GM12872 (cell line): Measurements from ENCODE around the gene BRD7.

Source experiments
- TF ChIP-seq, protein P1 (sequence below): IDR thresholded peaks from 3 replicates; pipeline ENCODE4 v1.5.1; 2011; ENCODE audit warnings: low read depth, mild to moderate bottlenecking, low read length, moderate library complexity; ENCODE audit not compliant: insufficient read depth

The BRD7 gene

DNA sequence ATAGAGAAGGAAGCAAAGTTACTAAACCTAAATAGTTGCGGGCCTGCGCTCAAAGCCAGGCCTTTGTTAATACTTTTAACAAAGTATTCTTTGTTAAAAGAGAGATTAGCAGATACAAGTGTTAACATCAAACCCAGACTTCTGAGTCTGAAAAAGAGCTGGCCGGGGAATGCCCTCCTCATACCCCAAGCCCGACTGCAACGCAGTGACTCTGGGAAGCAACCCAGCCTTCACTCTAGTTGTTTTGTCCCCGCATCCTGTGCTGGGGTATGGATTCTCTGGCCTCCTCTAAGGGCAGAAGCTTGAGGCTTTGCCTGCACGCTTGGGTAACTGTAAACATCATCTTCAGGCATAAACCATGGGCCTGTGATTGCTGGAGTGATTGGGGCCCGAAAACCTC is 54.1 kb downstream of the BRD7 start:
- TF ChIP-seq, protein P1, sequence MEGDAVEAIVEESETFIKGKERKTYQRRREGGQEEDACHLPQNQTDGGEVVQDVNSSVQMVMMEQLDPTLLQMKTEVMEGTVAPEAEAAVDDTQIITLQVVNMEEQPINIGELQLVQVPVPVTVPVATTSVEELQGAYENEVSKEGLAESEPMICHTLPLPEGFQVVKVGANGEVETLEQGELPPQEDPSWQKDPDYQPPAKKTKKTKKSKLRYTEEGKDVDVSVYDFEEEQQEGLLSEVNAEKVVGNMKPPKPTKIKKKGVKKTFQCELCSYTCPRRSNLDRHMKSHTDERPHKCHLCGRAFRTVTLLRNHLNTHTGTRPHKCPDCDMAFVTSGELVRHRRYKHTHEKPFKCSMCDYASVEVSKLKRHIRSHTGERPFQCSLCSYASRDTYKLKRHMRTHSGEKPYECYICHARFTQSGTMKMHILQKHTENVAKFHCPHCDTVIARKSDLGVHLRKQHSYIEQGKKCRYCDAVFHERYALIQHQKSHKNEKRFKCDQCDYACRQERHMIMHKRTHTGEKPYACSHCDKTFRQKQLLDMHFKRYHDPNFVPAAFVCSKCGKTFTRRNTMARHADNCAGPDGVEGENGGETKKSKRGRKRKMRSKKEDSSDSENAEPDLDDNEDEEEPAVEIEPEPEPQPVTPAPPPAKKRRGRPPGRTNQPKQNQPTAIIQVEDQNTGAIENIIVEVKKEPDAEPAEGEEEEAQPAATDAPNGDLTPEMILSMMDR: no peak

DNA sequence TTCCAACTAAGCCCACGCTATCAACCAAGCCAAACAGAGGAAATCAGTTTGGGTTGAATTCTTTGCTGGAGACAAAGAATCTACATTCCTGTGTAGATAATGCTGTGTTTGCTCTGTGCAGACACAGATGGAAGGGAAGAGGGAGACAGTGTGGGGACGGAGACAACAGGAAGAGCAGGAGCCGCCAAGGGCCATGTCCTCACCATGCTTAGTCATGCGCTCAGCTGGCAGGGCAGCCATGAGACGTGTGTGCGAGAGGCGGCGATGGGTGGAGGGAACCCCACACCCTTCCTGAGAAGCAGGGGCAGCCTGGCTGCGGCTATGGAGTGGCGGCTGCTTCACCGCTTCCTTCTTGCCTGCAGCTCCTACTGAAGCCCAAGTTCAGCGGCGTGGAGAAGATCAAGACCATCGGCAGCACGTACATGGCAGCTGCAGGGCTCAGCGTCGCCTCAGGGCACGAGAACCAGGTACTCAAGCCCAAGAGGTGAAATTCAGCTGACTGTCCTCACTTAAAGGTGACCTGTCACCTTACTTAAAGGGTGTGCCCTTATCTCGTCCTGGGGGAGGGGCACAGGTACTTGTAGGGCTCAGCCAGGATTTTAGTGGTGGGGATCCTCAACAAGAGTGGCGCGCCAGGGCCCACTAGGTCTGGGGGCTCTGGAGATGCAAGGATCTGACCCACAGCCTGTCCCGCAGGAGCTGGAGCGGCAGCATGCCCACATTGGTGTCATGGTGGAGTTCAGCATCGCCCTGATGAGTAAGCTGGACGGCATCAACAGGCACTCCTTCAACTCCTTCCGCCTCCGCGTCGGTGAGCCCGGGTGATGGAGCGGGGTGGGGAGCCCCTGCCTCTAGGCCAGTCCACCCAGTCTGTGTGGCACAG is 55.0 kb downstream of the BRD7 start:
- TF ChIP-seq, protein P1: no peak

GRCh38 chr16:50311891-50312501 is 56.8 kb downstream of the BRD7 start:
- TF ChIP-seq, protein P1: no peak

GRCh38 chr16:50311134-50311528 is 57.7 kb downstream of the BRD7 start:
- TF ChIP-seq, protein P1: no peak

DNA sequence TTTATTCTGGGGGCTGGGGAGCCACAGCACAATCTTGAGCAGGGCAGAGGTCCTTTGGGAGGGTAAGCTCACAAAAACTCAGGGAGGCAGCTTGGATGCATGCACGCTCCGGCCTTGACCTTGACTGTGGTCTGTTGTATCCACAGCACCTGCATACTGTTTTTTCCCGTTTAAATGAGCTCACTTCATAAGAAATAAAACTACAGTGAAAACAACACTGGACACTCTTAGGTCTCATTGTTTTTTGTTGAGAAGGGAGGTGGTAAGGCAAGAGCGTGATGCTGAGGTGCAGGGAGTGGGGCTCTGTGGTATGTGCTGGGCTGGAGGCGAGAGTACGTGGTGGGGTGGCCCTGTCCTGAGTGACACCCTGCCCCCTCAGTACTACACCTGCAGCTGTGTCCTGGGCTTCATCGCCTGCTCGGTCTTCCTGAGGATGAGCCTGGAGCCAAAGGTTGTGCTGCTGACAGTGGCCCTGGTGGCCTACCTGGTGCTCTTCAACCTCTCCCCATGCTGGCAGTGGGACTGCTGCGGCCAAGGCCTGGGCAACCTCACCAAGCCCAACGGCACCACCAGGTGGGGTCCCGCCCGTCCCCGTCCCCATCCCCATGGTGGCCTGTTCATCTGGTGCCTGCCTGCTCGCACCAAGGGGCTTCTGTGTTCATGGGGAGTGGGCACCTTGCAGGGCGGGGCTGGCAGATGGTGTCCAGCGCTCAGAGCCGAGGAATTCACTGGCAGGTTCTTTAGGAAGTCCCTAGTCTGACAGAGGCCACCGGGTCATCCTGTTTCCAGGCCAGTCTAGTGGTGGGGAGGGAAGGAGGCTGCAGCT is 58.3 kb downstream of the BRD7 start:
- TF ChIP-seq, protein P1: no peak

DNA sequence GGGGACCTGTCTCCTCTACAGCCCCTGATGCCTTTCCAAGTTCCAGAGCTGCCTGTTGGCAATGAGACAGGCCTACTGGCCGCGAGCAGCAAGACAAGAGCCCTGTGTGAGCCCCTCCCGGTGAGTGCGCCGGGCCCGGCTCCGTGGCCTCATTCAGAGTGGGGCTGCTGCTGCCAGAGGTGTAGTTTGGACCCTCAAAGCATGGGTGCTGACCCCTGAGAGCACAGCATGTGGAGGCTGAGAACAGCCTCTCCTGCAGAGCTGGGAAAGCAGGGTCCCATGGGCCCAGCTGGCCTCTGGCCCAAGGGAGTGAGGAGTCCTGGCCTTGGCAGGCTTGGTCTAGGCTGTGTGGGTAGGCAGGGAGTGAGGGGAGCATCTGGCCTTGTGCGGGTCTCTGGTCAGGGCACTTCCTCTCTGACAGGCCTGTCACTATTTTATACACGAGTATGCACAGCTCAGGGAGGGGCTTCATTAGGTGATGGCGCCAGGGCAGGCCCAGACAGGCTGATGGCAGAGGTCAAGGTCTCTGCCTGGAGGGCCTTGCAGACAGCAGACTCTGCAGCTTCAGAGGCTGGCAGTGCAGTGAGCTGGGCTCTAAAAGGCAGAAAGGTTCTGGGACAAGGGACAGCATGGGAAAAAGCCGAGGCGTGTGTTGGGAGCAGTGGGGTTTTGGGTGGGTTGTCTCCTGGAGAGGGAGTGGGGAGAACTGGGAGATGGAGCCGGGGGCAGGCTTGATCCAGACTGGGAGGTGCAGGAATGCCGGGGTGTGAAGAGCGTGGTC is 59.1 kb downstream of the BRD7 start:
- TF ChIP-seq, protein P1: no peak
